B cell (primary cell): ENCODE measurements around the gene COL2A1. TPM values are rescaled to one million over a fixed set of nuclear protein-coding genes. Genes with fewer than 3 reads are reported as not detected.

Source experiments
- ATAC-seq: fragments of 200-7000 bp; cut with Tn5 transposase; one replicate; pipeline ENCODE4 v1.10.0; 2021; ENCODE audit warnings: low read depth, mild to moderate bottlenecking, moderate number of reproducible peaks, moderate library complexity
- CTCF ChIA-PET: fragments of 350-600 bp; sonication (Branson Sonifier 250); formaldehyde crosslinking; loops from one replicate; lab custom pipeline; 2021; ENCODE audit warnings: antibody characterized with exemption, inconsistent platforms; lab: Charles Lee
- POLR2A ChIA-PET: fragments of 350-600 bp; sonication (Branson Sonifier 250); formaldehyde crosslinking; loops from one replicate; lab custom pipeline; 2021; ENCODE audit warnings: antibody characterized with exemption; lab: Charles Lee
- DNase-seq: peaks from one replicate; pipeline ENCODE4 v3.0.0; 2013
- H2AFZ ChIP-seq: 2 replicates; pipeline ENCODE4 v1.6.1; 2012; ENCODE audit warnings: mild to moderate bottlenecking, low read depth, low read length; ENCODE audit not compliant: insufficient read depth, poor library complexity, severe bottlenecking
- H3K27ac ChIP-seq, 2 donors: 1 replicate in 1 of 2; 2 replicates in 1 of 2; pipeline ENCODE4 v1.5.1; 2012 to 2013; ENCODE audit warnings: low read length in 2 of 2, mild to moderate bottlenecking in 2 of 2, moderate library complexity in 1 of 2
- H3K27me3 ChIP-seq, 4 experiments: fragments of 200-600 bp in 1 of 4; sonication (generic) in 1 of 4; replicated peaks in 1 of 4; 1 replicate in 2 of 4; 2 replicates in 2 of 4; pipeline versions ENCODE4 v1.6.1 to v1.7.0; 2013 to 2016; ENCODE audit warnings: low read length in 3 of 4, mild to moderate bottlenecking in 2 of 4, mixed read lengths in 1 of 4, moderate library complexity in 1 of 4; ENCODE audit not compliant: insufficient read depth in 4 of 4, control insufficient read depth in 3 of 4; ENCODE audit errors: control extremely low read depth in 1 of 4
- H3K36me3 ChIP-seq, 2 experiments: replicated peaks in 1 of 2; 1 replicate in 1 of 2; 2 replicates in 1 of 2; pipeline versions ENCODE4 v1.6.1 to v1.7.1; 2013; ENCODE audit warnings: low read length in 1 of 2; ENCODE audit not compliant: insufficient read depth in 2 of 2, control insufficient read depth in 1 of 2; ENCODE audit errors: control extremely low read depth in 1 of 2, extremely low read depth in 1 of 2
- H3K4me1 ChIP-seq, 2 donors: fragments of 200-600 bp in 1 of 2; sonication (generic) in 1 of 2; 1 replicate in 1 of 2; 2 replicates in 1 of 2; pipeline versions ENCODE4 v1.5.1 to v1.6.1; 2013 to 2017; ENCODE audit warnings: low read length in 2 of 2; ENCODE audit not compliant: control insufficient read depth in 2 of 2, insufficient read depth in 2 of 2
- H3K4me2 ChIP-seq: replicated peaks from 2 replicates; pipeline ENCODE3; 2012; ENCODE audit warnings: mild to moderate bottlenecking, low read depth, low read length; ENCODE audit not compliant: poor library complexity, severe bottlenecking
- H3K4me3 ChIP-seq, 5 experiments: fragments of 200-600 bp in 1 of 5; sonication (generic) in 1 of 5; 1 replicate in 3 of 5; 2 replicates in 2 of 5; pipeline versions ENCODE4 v1.5.1 to v1.7.0; 2011 to 2016; ENCODE audit warnings: low read length in 4 of 5, mild to moderate bottlenecking in 4 of 5, low read depth in 2 of 5, control low read depth in 1 of 5, moderate library complexity in 1 of 5; ENCODE audit not compliant: insufficient read depth in 1 of 5; ENCODE audit errors: control extremely low read depth in 1 of 5, extremely low read depth in 1 of 5
- H3K79me2 ChIP-seq: fragments of 200-600 bp; sonication (generic); one replicate; pipeline ENCODE4 v1.6.0; 2016; ENCODE audit warnings: low read length; ENCODE audit not compliant: control insufficient read depth, insufficient read depth
- H3K9ac ChIP-seq: fragments of 200-600 bp; sonication (generic); 2 replicates; pipeline ENCODE4 v1.6.1; 2017; ENCODE audit warnings: mild to moderate bottlenecking, low read length, moderate library complexity
- H3K9me3 ChIP-seq, 3 donors: one replicate each; pipeline versions ENCODE4 v1.6.1 to v1.7.1; 2013; ENCODE audit warnings: low read length in 2 of 3; ENCODE audit not compliant: control insufficient read depth in 2 of 3, insufficient read depth in 1 of 3; ENCODE audit errors: control extremely low read depth in 1 of 3
- H4K20me1 ChIP-seq: 2 replicates; pipeline ENCODE4 v1.6.0; 2012; ENCODE audit warnings: mild to moderate bottlenecking, low read length; ENCODE audit not compliant: insufficient read depth, control insufficient read depth, poor library complexity, severe bottlenecking
- H3K27ac Mint-ChIP-seq: one replicate; pipeline ENCODE4 v1.8.0; 2021; ENCODE audit warnings: mixed read lengths
- H3K27me3 Mint-ChIP-seq: one replicate; pipeline ENCODE4 v1.8.0; 2021; ENCODE audit warnings: mixed read lengths
- H3K4me1 Mint-ChIP-seq: one replicate; pipeline ENCODE4 v1.8.0; 2021; ENCODE audit warnings: mixed read lengths
- H3K4me3 Mint-ChIP-seq: one replicate; pipeline ENCODE4 v1.8.0; 2021; ENCODE audit warnings: mixed read lengths
- H3K9me3 Mint-ChIP-seq: one replicate; pipeline ENCODE4 v1.8.0; 2022; ENCODE audit warnings: mixed read lengths; ENCODE audit not compliant: insufficient read depth
- EZH2 ChIP-seq: IDR thresholded peaks from 2 replicates; pipeline ENCODE4 v1.6.1; 2012; ENCODE audit warnings: borderline replicate concordance, low read depth, mild to moderate bottlenecking, moderate library complexity, low read length; ENCODE audit not compliant: insufficient read depth, poor library complexity, severe bottlenecking
- WGBS: methylation state at CpG from one replicate; pipeline ENCODE4 v1.1.5; 2013; ENCODE audit warnings: missing lambda C conversion rate; ENCODE audit not compliant: insufficient coverage; 5-methylcytosine and 5-hydroxymethylcytosine counted together
- intact Hi-C: fragments of 100-400 bp; cut with micrococcal nuclease; formaldehyde crosslinking; loops from one replicate; pipeline ENCODE4 v1.10.0; 2022
- polyA plus RNA-seq: library from polyadenylated mRNA; depleted of rRNA; stranded (reverse); fragments of >200 nt; gene quantifications from 2 replicates; pipeline ENCODE4 v1.2.3, GENCODE V29; 2012
- total RNA-seq, 2 donors: library from RNA; stranded (reverse); fragments of 120-200 nt in 1 of 2; gene quantifications; 1 replicate in 1 of 2; 2 replicates in 1 of 2; pipeline versions ENCODE4 v1.2.3 to v1.2.4, GENCODE V29; 2013 to 2022
- TF ChIP-seq, protein P1 (sequence below): fragments of 200-600 bp; IDR thresholded peaks from one replicate; pipeline ENCODE4 v1.8.0; 2022; ENCODE audit warnings: antibody characterized with exemption, mild to moderate bottlenecking

The COL2A1 gene
- total and polyA plus RNA-seq, 2 donors (not counting 1 experiment from before 2014, with no cell fraction given): not detected

DNA sequence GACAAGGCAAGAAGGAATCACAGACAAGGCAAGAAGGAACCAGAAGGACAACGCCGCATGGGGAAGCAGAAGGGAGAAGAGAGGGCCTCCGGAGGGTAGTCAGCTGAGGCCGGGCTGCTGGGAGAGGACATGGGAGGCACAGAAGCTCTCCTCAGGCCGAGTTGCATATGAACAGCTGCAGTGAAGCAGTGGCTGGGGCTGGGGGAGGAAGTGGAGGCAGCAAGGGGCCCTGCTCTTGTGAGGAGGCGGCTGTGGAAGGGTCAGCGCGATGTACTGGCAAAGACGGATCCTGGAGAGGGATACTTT lies 62.8 kb downstream of the COL2A1 start:
- H3K27me3 Mint-ChIP-seq: peaks cover 31% of the 10 kb centered on the region
- Histone ChIP-seq H3K79me2 (no peaks in the 10 kb centered on the region), H3K9ac (no peak overlapping the region), H3K4me1 (peaks cover 0 to 4% of the 10 kb centered on the region in 2 donors), H4K20me1 (no peaks in the 10 kb centered on the region), H3K27me3 (peaks cover 0 to 8% (median 4%) of the 10 kb centered on the region in 4 experiments), H3K36me3 (no peaks in the 10 kb centered on the region), H3K9me3 (peaks cover 0 to 9% (median 0%) of the 10 kb centered on the region in 3 donors), H3K4me3 (no peak overlapping the region), H2AFZ (no peak overlapping the region), H3K4me2 (no peak overlapping the region), H3K27ac (no peak overlapping the region)
- ATAC-seq (no peak), DNase-seq (no peak)
- WGBS: 93% methylated on average over 9 of the region's 9 CpGs
- no peak overlapping the region for H3K4me3 Mint-ChIP-seq
- intact Hi-C loops: no loop called here
- TF ChIP-seq, protein P1, sequence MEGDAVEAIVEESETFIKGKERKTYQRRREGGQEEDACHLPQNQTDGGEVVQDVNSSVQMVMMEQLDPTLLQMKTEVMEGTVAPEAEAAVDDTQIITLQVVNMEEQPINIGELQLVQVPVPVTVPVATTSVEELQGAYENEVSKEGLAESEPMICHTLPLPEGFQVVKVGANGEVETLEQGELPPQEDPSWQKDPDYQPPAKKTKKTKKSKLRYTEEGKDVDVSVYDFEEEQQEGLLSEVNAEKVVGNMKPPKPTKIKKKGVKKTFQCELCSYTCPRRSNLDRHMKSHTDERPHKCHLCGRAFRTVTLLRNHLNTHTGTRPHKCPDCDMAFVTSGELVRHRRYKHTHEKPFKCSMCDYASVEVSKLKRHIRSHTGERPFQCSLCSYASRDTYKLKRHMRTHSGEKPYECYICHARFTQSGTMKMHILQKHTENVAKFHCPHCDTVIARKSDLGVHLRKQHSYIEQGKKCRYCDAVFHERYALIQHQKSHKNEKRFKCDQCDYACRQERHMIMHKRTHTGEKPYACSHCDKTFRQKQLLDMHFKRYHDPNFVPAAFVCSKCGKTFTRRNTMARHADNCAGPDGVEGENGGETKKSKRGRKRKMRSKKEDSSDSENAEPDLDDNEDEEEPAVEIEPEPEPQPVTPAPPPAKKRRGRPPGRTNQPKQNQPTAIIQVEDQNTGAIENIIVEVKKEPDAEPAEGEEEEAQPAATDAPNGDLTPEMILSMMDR: no peak
- no peaks in the 10 kb centered on the region for H3K9me3 Mint-ChIP-seq
- CTCF ChIA-PET: interaction anchor here (1.0 to 1.7 kb wide), 2 partner anchors 29 to 677 kb away, joined by 3 to 4 read pairs; no protein-coding TSS in a partner anchor
- H3K27ac Mint-ChIP-seq: no peak overlapping the region
- peaks cover 2% of the 10 kb centered on the region for H3K4me1 Mint-ChIP-seq
- POLR2A ChIA-PET: no interaction called here

DNA sequence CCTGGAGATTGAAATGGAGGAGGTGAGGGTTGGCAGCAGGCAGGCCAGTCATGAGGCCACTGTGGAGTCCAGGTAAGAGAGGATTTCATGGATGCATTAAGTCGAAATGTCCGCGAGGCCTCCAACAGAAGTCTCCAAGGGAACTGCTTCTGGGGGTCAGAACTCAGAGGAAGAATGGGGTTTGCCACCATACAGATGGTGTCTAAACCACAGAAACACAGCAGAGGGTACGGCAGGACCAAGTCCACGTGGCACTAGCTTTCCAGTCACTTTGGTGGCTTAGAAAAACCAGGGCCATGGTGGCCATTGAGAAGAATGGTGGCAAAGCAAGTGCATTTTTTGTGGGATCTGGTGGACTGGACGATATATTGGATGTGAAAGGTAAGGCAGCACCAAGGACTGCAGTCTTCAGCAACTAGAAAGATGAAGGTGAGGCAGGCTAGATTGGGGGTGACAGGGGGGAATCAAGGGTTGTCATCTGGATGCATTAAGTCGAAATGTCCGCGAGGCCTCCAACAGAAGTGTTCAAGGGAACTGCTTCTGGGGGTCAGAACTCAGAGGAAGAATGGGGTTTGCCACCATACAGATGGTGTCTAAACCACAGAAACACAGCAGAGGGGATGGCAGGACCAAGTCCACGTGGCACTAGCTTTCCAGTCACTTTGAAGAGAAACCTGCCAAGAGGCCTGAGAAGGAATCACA lies 63.4 kb downstream of the COL2A1 start:
- no peaks in the 10 kb centered on the region for H3K9me3 Mint-ChIP-seq
- no peak overlapping the region for H3K4me3 ChIP-seq
- TF ChIP-seq, protein P1: no peak
- no peak for TF ChIP-seq EZH2
- WGBS: 77% methylated on average over 10 of the region's 10 CpGs
- no peak overlapping the region for H3K4me2 ChIP-seq
- H2AFZ ChIP-seq: no peak overlapping the region
- H3K9ac ChIP-seq: no peak overlapping the region
- peaks cover 0 to 9% (median 0%) of the 10 kb centered on the region in 3 donors for H3K9me3 ChIP-seq
- no peak overlapping the region for H3K27ac ChIP-seq
- POLR2A ChIA-PET: no interaction called here
- no peak for DNase-seq
- no peaks in the 10 kb centered on the region for H3K36me3 ChIP-seq
- ATAC-seq: no peak
- CTCF ChIA-PET: interaction anchor here (1.0 to 1.7 kb wide), 2 partner anchors 29 to 678 kb away, joined by 3 to 4 read pairs; no protein-coding TSS in a partner anchor
- no peaks in the 10 kb centered on the region for H4K20me1 ChIP-seq
- H3K27me3 ChIP-seq: peaks cover 0 to 8% (median 4%) of the 10 kb centered on the region in 4 experiments
- H3K79me2 ChIP-seq: no peaks in the 10 kb centered on the region
- no peak overlapping the region for H3K4me3 Mint-ChIP-seq
- H3K4me1 ChIP-seq: peaks cover 0 to 4% of the 10 kb centered on the region in 2 donors
- peaks cover 2% of the 10 kb centered on the region for H3K4me1 Mint-ChIP-seq
- H3K27me3 Mint-ChIP-seq: peaks cover 34% of the 10 kb centered on the region
- intact Hi-C loops: no loop called here
- H3K27ac Mint-ChIP-seq: no peak overlapping the region
